ENCODE data around the gene ZNF426.

GRCh38 chr19:9531933-9532332, 6.5 kb downstream of the ZNF426 start:
- TF ChIP-seq CTCF (IDR thresholded peaks at IDR 0.05) (no peak), POLR2A (IDR thresholded peaks at IDR 0.05) (no peak)
